Measurements from ENCODE around the gene LGALS12.

The LGALS12 gene

GRCh38 chr11:63503492-63503891 lies 2.4 kb upstream of the LGALS12 start:
- FAIRE-seq, result no peak
- no peak for TF ChIP-seq CTCF (IDR thresholded peaks at IDR 0.05; ENCODE audit: insufficient read depth, missing control alignments)
- DNase-seq (ENCODE audit: insufficient read length, low spot score), result no peak

- no peak for FAIRE-seq
- TF ChIP-seq CTCF (IDR thresholded peaks at IDR 0.05; ENCODE audit: insufficient read depth, missing control alignments), result no peak
- DNase-seq (ENCODE audit: insufficient read length, low spot score), result no peak
Measured at GRCh38 chr11:63504054-63504453, 1.8 kb upstream of the LGALS12 start.

GRCh38 chr11:63504933-63505586 lies 824 bp upstream of the LGALS12 start:
- no peak for DNase-seq (ENCODE audit: insufficient read length, low spot score)
- no peak for TF ChIP-seq CTCF (IDR thresholded peaks at IDR 0.05; ENCODE audit: insufficient read depth, missing control alignments)
- no peak for FAIRE-seq

- TF ChIP-seq CTCF (IDR thresholded peaks at IDR 0.05; ENCODE audit: insufficient read depth, missing control alignments), result no peak
- DNase-seq (ENCODE audit: insufficient read length, low spot score), result no peak
- no peak for FAIRE-seq
Measured at GRCh38 chr11:63506876-63507275, 992 bp downstream of the LGALS12 start.

- no peak for DNase-seq (ENCODE audit: insufficient read length, low spot score)
- FAIRE-seq, result no peak
- no peak for TF ChIP-seq CTCF (IDR thresholded peaks at IDR 0.05; ENCODE audit: insufficient read depth, missing control alignments)
Measured at GRCh38 chr11:63507511-63507910, 1.6 kb downstream of the LGALS12 start.

GRCh38 chr11:63508009-63508408 lies 2.1 kb downstream of the LGALS12 start:
- DNase-seq (ENCODE audit: insufficient read length, low spot score), result no peak
- peak; percentile 29 for TF ChIP-seq CTCF (IDR thresholded peaks at IDR 0.05; ENCODE audit: insufficient read depth, missing control alignments)
- no peak for FAIRE-seq

- no peak for TF ChIP-seq CTCF (IDR thresholded peaks at IDR 0.05; ENCODE audit: insufficient read depth, missing control alignments)
- no peak for DNase-seq (ENCODE audit: insufficient read length, low spot score)
- no peak for FAIRE-seq
Measured at GRCh38 chr11:63508745-63509144, 2.9 kb downstream of the LGALS12 start.

Data from D721Med (cell line).